Measurements from ENCODE around the gene UBE2O.

The UBE2O gene

DNA sequence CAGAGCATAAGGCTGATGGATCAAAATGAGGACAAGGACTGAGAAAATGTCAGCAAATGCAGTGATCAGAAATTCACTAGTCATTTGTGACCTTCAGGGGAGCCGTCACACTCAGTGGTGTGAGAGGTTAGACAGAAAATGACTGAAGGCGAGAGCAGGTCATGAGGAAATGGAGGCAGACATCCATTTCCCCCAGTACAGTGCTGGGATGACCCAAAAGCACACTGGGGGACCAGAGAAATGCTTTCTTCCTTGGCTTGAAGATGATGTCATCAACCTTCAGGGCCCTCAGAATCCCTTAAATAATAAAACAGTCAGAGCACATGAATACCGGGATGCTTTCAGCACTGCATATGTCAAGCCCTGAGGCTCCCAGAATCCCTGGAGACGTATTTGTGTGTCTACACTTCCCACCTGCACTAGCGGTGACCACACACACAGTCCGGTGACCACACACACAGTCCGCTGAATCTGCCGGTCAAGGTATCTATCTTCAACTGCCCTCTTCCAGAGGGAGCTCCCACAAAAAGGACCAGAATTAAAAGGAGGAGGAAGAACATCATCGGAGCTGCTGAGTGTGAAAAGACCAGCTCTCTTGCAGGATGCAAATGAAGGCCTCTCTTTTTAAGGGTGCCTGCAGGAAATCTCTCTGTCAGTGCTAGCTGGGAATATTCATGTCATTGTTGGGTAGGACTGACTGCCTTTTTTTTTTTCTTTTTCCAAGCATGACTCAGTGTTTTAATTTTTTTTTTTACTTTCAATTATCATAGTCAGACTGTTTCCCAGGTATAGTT is 8.2 kb downstream of the UBE2O start:
- Histone ChIP-seq H3K4me2 (ENCODE audit: low read length) (no peak overlapping the region), H3K4me3 (ENCODE audit: low read depth, low read length) (no peak overlapping the region), H3K9ac (no peak overlapping the region), H3K79me2 (peaks cover 81% of the 10 kb centered on the region), H3K36me3 (ENCODE audit: control insufficient read depth, insufficient read depth, low read length) (no peaks in the 10 kb centered on the region), H3K9me3 (ENCODE audit: control insufficient read depth, low read length) (no peaks in the 10 kb centered on the region), H3K27me3 (ENCODE audit: control insufficient read depth, insufficient read depth, low read length) (no peaks in the 10 kb centered on the region), H3K27ac (no peak overlapping the region), H3K4me1 (peaks cover 18% of the 10 kb centered on the region), H2AFZ (no peak overlapping the region)
- TF ChIP-seq, protein P1, sequence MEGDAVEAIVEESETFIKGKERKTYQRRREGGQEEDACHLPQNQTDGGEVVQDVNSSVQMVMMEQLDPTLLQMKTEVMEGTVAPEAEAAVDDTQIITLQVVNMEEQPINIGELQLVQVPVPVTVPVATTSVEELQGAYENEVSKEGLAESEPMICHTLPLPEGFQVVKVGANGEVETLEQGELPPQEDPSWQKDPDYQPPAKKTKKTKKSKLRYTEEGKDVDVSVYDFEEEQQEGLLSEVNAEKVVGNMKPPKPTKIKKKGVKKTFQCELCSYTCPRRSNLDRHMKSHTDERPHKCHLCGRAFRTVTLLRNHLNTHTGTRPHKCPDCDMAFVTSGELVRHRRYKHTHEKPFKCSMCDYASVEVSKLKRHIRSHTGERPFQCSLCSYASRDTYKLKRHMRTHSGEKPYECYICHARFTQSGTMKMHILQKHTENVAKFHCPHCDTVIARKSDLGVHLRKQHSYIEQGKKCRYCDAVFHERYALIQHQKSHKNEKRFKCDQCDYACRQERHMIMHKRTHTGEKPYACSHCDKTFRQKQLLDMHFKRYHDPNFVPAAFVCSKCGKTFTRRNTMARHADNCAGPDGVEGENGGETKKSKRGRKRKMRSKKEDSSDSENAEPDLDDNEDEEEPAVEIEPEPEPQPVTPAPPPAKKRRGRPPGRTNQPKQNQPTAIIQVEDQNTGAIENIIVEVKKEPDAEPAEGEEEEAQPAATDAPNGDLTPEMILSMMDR (IDR thresholded peaks at IDR 0.05), result no peak

DNA sequence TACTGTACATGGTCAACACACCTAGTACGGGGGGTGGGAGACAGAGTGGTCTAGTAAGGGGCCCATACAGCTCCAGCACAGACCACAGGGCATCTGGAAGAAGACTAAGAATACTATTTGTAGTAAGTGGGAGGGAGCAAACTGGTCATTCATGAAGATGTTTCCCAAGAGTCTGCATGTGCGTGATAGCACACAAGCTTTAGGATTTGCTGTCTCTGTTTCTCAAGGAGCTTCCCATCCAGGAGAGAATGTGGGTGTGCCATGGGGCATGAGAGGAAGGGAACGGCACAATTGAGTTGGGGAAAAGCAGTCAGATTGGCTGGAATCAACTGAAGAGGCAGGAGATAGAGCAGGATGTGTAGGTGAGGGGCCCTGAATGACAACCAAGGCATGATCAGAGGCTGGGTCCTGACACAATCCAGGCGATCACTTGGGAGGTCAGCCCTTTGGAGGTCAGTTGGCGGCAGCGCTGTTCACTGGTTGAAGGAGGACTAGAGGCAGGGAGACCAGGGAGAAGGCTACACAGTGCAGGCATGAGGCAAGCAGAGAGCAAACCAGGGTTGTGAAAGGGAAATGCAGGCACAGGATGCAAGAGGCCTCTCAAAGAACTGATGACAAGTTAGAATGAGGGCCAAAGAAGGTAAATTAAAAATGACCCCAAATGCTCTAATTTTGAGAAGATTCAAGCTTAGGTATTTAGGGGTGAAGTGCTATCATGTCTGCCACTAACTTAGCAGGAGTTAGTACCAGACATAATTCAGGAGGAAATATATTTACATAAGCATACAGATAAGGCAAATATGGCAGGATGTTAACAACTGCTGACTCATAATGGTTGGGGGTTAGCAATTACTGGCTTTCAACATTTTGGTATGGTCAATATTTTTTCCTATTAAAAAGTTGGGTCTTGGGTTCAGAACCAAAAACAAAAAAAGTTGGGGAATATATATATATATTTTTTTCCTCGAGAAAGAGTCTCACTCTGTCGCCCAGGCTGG is 10.3 kb downstream of the UBE2O start:
- Histone ChIP-seq H3K4me3 (ENCODE audit: low read depth, low read length) (no peak overlapping the region), H3K27me3 (ENCODE audit: control insufficient read depth, insufficient read depth, low read length) (no peaks in the 10 kb centered on the region), H3K79me2 (peaks cover 70% of the 10 kb centered on the region), H3K36me3 (ENCODE audit: control insufficient read depth, insufficient read depth, low read length) (no peaks in the 10 kb centered on the region), H3K4me2 (ENCODE audit: low read length) (no peak overlapping the region), H2AFZ (no peak overlapping the region), H3K9me3 (ENCODE audit: control insufficient read depth, low read length) (no peaks in the 10 kb centered on the region), H3K9ac (no peak overlapping the region), H3K4me1 (peaks cover 31% of the 10 kb centered on the region), H3K27ac (no peak overlapping the region)
- TF ChIP-seq, protein P1 (IDR thresholded peaks at IDR 0.05), result no peak

DNA sequence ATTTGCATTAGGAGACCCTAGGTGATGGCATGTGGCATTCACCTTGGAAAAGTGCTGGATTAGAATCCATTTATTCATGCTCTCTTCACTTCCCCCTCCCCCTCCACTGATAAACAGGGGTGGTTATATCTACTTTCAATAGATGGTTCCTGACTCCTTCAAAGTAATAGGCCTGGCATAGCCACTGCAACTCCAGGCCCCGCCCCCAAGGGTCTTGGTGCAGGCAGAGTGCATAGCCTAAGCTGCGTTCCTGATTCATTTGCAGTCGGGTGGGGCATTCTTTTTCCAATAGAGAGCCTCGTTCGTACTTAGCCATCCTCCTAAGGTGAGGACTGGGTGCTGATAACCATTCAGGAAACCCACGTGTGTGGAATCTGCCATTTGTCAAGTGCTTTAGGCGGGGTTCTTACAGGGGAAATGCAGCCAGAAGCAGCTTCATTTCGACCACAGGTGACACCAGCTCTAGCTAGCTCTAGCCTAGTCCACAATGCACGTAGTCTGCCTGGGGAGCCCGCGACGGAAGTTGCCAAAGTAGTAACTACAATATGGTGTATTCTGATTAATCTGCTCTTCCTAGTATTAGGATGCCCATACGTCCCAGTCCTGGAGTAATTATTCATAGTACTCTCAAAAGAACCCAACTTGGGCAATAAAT is 11.1 kb downstream of the UBE2O start:
- TF ChIP-seq, protein P1 (IDR thresholded peaks at IDR 0.05), result no peak
- Histone ChIP-seq H3K4me3 (ENCODE audit: low read depth, low read length) (no peak overlapping the region), H3K9me3 (ENCODE audit: control insufficient read depth, low read length) (no peaks in the 10 kb centered on the region), H3K4me1 (peaks cover 26% of the 10 kb centered on the region), H3K4me2 (ENCODE audit: low read length) (no peak overlapping the region), H3K9ac (no peak overlapping the region), H3K27me3 (ENCODE audit: control insufficient read depth, insufficient read depth, low read length) (no peaks in the 10 kb centered on the region), H3K79me2 (peaks cover 68% of the 10 kb centered on the region), H3K27ac (no peak overlapping the region), H3K36me3 (ENCODE audit: control insufficient read depth, insufficient read depth, low read length) (no peaks in the 10 kb centered on the region), H2AFZ (no peak overlapping the region)

DNA sequence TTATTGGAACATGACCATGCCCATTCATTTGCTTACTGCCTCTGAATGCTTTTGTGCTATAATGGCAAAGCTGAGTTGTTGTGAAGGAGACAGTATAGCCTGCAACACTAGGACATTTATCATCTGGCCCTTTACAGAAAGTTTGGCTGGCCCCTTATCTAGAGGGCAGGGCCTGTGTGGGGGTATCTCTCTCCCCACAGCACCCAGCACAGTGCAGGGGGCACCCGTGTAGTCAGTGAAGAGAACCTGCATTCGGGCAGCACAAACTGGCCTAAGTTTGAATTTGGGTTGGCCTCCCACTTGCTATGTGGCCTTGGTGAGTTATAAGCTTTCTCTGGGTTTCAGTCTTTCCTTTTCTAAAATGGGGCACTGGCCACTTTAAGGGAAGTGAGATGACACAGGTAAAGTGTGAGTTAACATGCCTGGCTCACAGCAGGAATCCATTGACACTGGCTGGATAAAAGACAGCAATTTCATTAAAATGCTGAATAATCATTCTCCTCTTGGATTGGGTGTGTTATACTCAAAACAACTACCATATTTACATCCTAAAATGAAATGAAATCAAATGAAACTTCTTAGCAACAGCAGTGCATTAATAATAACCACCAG is 12.1 kb downstream of the UBE2O start:
- no peak overlapping the region for H2AFZ ChIP-seq
- TF ChIP-seq, protein P1 (IDR thresholded peaks at IDR 0.05), result no peak
- no peaks in the 10 kb centered on the region for H3K36me3 ChIP-seq (ENCODE audit: control insufficient read depth, insufficient read depth, low read length)
- no peaks in the 10 kb centered on the region for H3K27me3 ChIP-seq (ENCODE audit: control insufficient read depth, insufficient read depth, low read length)
- peaks cover 70% of the 10 kb centered on the region for H3K79me2 ChIP-seq
- no peaks in the 10 kb centered on the region for H3K9me3 ChIP-seq (ENCODE audit: control insufficient read depth, low read length)
- no peak overlapping the region for H3K4me2 ChIP-seq (ENCODE audit: low read length)
- no peak overlapping the region for H3K9ac ChIP-seq
- peaks cover 18% of the 10 kb centered on the region for H3K4me1 ChIP-seq
- no peak overlapping the region for H3K4me3 ChIP-seq (ENCODE audit: low read depth, low read length)
- H3K27ac ChIP-seq, result no peak overlapping the region
